BE2C (cell line): ENCODE measurements around the gene ILKAP.

Experiments used
- DNase-seq: peaks from one replicate; pipeline ENCODE4 v3.0.0-alpha.2; 2020
- H3K27me3 ChIP-seq: fragments of 250-450 bp; sonication (Bioruptor Pico); 2 replicates; pipeline ENCODE4 v1.5.1; 2020; ENCODE audit warnings: mild to moderate bottlenecking
- H3K36me3 ChIP-seq: fragments of 250-450 bp; sonication (Bioruptor Pico); 2 replicates; pipeline ENCODE4 v1.5.1; 2020; ENCODE audit warnings: mild to moderate bottlenecking
- H3K4me1 ChIP-seq: fragments of 250-450 bp; sonication (Bioruptor Pico); 2 replicates; pipeline ENCODE4 v1.5.1; 2020
- H3K4me3 ChIP-seq: 2 replicates; pipeline ENCODE4 v1.5.1; 2011; ENCODE audit warnings: low read depth, low read length
- H3K9me3 ChIP-seq: fragments of 250-450 bp; sonication (Bioruptor Pico); 2 replicates; pipeline ENCODE4 v1.5.1; 2020
- CTCF ChIP-seq: IDR thresholded peaks from 2 replicates; pipeline ENCODE4 v1.5.1; 2012; ENCODE audit warnings: mild to moderate bottlenecking, low read depth, low read length

ILKAP gene

GRCh38 chr2:238238311-238238765 is 34.8 kb upstream of the ILKAP start:
- H3K9me3 ChIP-seq, result no peaks in the 10 kb centered on the region
- H3K36me3 ChIP-seq, result no peaks in the 10 kb centered on the region
- no peaks in the 10 kb centered on the region for H3K27me3 ChIP-seq
- H3K4me3 ChIP-seq, result no peak overlapping the region
- peaks cover 16% of the 10 kb centered on the region for H3K4me1 ChIP-seq
- TF ChIP-seq CTCF, result no peak
- DNase-seq, result no peak

- no peak for DNase-seq
- H3K9me3 ChIP-seq, result no peaks in the 10 kb centered on the region
- no peaks in the 10 kb centered on the region for H3K27me3 ChIP-seq
- no peaks in the 10 kb centered on the region for H3K36me3 ChIP-seq
- TF ChIP-seq CTCF, result no peak
- H3K4me3 ChIP-seq, result no peak overlapping the region
- H3K4me1 ChIP-seq, result peaks cover 12% of the 10 kb centered on the region
Measured at GRCh38 chr2:238237431-238238135, 34.1 kb upstream of the ILKAP start.

GRCh38 chr2:238236571-238236970 is 33.1 kb upstream of the ILKAP start:
- Histone ChIP-seq H3K36me3 (no peaks in the 10 kb centered on the region), H3K4me1 (peaks cover 4% of the 10 kb centered on the region; the same call in 1 of the 2 replicates), H3K4me3 (no peak overlapping the region), H3K9me3 (no peaks in the 10 kb centered on the region), H3K27me3 (no peaks in the 10 kb centered on the region)
- no peak for DNase-seq
- no peak for TF ChIP-seq CTCF

- H3K9me3 ChIP-seq, result no peaks in the 10 kb centered on the region
- DNase-seq, result no peak
- TF ChIP-seq CTCF, result no peak
- H3K4me1 ChIP-seq, result no peaks in the 10 kb centered on the region
- no peaks in the 10 kb centered on the region for H3K36me3 ChIP-seq
- H3K27me3 ChIP-seq, result no peaks in the 10 kb centered on the region
- no peak overlapping the region for H3K4me3 ChIP-seq
Measured at GRCh38 chr2:238235856-238236255, 32.4 kb upstream of the ILKAP start.

DNA sequence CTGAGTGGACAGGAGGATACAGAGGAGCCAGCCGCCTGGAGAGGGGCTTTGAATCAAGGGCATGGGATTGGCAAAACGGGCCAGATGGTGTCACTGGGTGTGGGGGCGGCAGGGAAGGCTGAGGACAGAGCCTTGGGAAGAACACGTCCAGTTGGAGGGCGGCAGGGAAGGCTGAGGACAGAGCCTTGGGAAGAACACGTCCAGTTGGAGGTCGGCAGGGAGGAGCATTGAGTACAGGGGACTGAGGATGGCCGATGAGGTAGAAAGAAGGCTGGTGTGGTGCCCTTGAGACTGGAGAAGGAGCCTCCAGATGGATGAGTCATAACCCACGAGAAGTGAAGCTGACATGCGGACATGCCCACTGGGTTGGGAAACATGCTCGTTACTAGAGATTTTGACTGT is 31.8 kb upstream of the ILKAP start:
- no peak for TF ChIP-seq CTCF
- no peaks in the 10 kb centered on the region for H3K27me3 ChIP-seq
- DNase-seq, result no peak
- H3K4me3 ChIP-seq, result no peak overlapping the region
- H3K4me1 ChIP-seq, result no peaks in the 10 kb centered on the region
- H3K9me3 ChIP-seq, result no peaks in the 10 kb centered on the region
- H3K36me3 ChIP-seq, result no peaks in the 10 kb centered on the region

- Histone ChIP-seq H3K27me3 (no peaks in the 10 kb centered on the region), H3K4me1 (no peaks in the 10 kb centered on the region), H3K4me3 (no peak overlapping the region), H3K36me3 (no peaks in the 10 kb centered on the region), H3K9me3 (no peaks in the 10 kb centered on the region)
- TF ChIP-seq CTCF, result no peak
- no peak for DNase-seq
Measured at GRCh38 chr2:238233625-238234024, 30.1 kb upstream of the ILKAP start.
